ENCODE measurements around the gene ELANE. TPM values are rescaled to one million over a fixed set of nuclear protein-coding genes. Genes with fewer than 3 reads are reported as not detected.
"Not testable (repeated sequence)": the region's sequence is repeated elsewhere in the genome, so short reads cannot be mapped to it uniquely, and the experiment has no call there.

Gene ELANE
- total and polyA plus RNA-seq, 2 experiments from 2014 or later: 0.81 to 0.83 TPM

- 95% methylated on average over 23 of the region's 67 CpGs for WGBS (ENCODE audit: low lambda C conversion rate, missing lambda C conversion rate)
- Histone ChIP-seq H3K27ac (no peak overlapping the region), H4K20me1 (ENCODE audit: insufficient read depth, poor library complexity, severe bottlenecking) (no peaks in the 10 kb centered on the region), H3K27me3 (no peaks in the 10 kb centered on the region), H3K9me2 (replicated peaks; ENCODE audit: insufficient read depth) (no peaks in the 10 kb centered on the region), H3K36me3 (replicated peaks; ENCODE audit: insufficient read depth, low read depth) (no peaks in the 10 kb centered on the region), H3K4me1 (ENCODE audit: insufficient read depth) (no peaks in the 10 kb centered on the region), H3K9me3 (ENCODE audit: low read depth) (no peaks in the 10 kb centered on the region), H3K4me3 (no peak overlapping the region), H3K4me2 (no peak overlapping the region), H2AFZ (no peak overlapping the region), H3K79me2 (no peaks in the 10 kb centered on the region)
- no peak for DNase-seq (ENCODE audit: low spot score)
- TF ChIP-seq CTCF (IDR thresholded peaks at IDR 0.05; ENCODE audit: poor library complexity) (no peak), EZH2 (IDR thresholded peaks at IDR 0.05; ENCODE audit: borderline replicate concordance) (no peak), EZH2phosphoT487 (IDR thresholded peaks at IDR 0.05; ENCODE audit: low read depth, severe bottlenecking, unreplicated experiment) (no peak)
Observed at GRCh38 chr19:853014-853585, 997 bp downstream of the ELANE start.

- not testable (repeated sequence) for H3K79me2 ChIP-seq; H3K27ac ChIP-seq; H3K36me3 ChIP-seq (replicated peaks; ENCODE audit: insufficient read depth, low read depth); H3K4me1 ChIP-seq (ENCODE audit: insufficient read depth); H3K27me3 ChIP-seq; DNase-seq (ENCODE audit: low spot score); H2AFZ ChIP-seq; H4K20me1 ChIP-seq (ENCODE audit: insufficient read depth, poor library complexity, severe bottlenecking); H3K4me3 ChIP-seq; H3K9me2 ChIP-seq (replicated peaks; ENCODE audit: insufficient read depth); H3K9me3 ChIP-seq (ENCODE audit: low read depth); H3K4me2 ChIP-seq
- 86% methylated on average over 9 of the region's 17 CpGs for WGBS (ENCODE audit: low lambda C conversion rate, missing lambda C conversion rate)
Observed at GRCh38 chr19:853614-854220, 1.6 kb downstream of the ELANE start.

GRCh38 chr19:854549-854948 is 2.4 kb downstream of the ELANE start:
- Histone ChIP-seq H3K27me3 (no peaks in the 10 kb centered on the region), H3K4me3 (no peak overlapping the region), H3K9me3 (ENCODE audit: low read depth) (no peaks in the 10 kb centered on the region), H3K4me1 (ENCODE audit: insufficient read depth) (no peaks in the 10 kb centered on the region), H4K20me1 (ENCODE audit: insufficient read depth, poor library complexity, severe bottlenecking) (no peaks in the 10 kb centered on the region), H3K27ac (no peak overlapping the region), H3K36me3 (replicated peaks; ENCODE audit: insufficient read depth, low read depth) (no peaks in the 10 kb centered on the region), H3K4me2 (no peak overlapping the region), H2AFZ (no peak overlapping the region), H3K79me2 (no peaks in the 10 kb centered on the region), H3K9me2 (replicated peaks; ENCODE audit: insufficient read depth) (no peaks in the 10 kb centered on the region)
- WGBS (ENCODE audit: low lambda C conversion rate, missing lambda C conversion rate): 81% methylated on average over 6 of the region's 6 CpGs
- DNase-seq (ENCODE audit: low spot score): no peak
- TF ChIP-seq EZH2 (IDR thresholded peaks at IDR 0.05; ENCODE audit: borderline replicate concordance) (no peak), EZH2phosphoT487 (IDR thresholded peaks at IDR 0.05; ENCODE audit: low read depth, severe bottlenecking, unreplicated experiment) (no peak), CTCF (IDR thresholded peaks at IDR 0.05; ENCODE audit: poor library complexity) (no peak)

- H4K20me1 ChIP-seq (ENCODE audit: insufficient read depth, poor library complexity, severe bottlenecking): no peaks in the 10 kb centered on the region
- H3K4me3 ChIP-seq: no peak overlapping the region
- H2AFZ ChIP-seq: no peak overlapping the region
- WGBS (ENCODE audit: low lambda C conversion rate, missing lambda C conversion rate): 90% methylated on average over 12 of the region's 12 CpGs
- TF ChIP-seq EZH2phosphoT487 (IDR thresholded peaks at IDR 0.05; ENCODE audit: low read depth, severe bottlenecking, unreplicated experiment) (no peak), CTCF (IDR thresholded peaks at IDR 0.05; ENCODE audit: poor library complexity) (no peak), EZH2 (IDR thresholded peaks at IDR 0.05; ENCODE audit: borderline replicate concordance) (no peak)
- H3K9me2 ChIP-seq (replicated peaks; ENCODE audit: insufficient read depth): no peaks in the 10 kb centered on the region
- no peaks in the 10 kb centered on the region for H3K9me3 ChIP-seq (ENCODE audit: low read depth)
- H3K4me1 ChIP-seq (ENCODE audit: insufficient read depth): peaks cover 3% of the 10 kb centered on the region
- H3K27ac ChIP-seq: no peak overlapping the region
- no peak overlapping the region for H3K4me2 ChIP-seq
- no peaks in the 10 kb centered on the region for H3K27me3 ChIP-seq
- DNase-seq (ENCODE audit: low spot score): no peak
- no peaks in the 10 kb centered on the region for H3K79me2 ChIP-seq
- H3K36me3 ChIP-seq (replicated peaks; ENCODE audit: insufficient read depth, low read depth): no peaks in the 10 kb centered on the region
Observed at GRCh38 chr19:855142-855541, 3.0 kb downstream of the ELANE start.

Measured in hepatocyte (in vitro differentiated cells).